Chondrocyte (in vitro differentiated cells): ENCODE results near the gene LRIT1. TPM values are rescaled to one million over a fixed set of nuclear protein-coding genes. Genes with fewer than 3 reads are reported as not detected.

ENCODE experiments used
- DNase-seq: peaks from one replicate; pipeline ENCODE4 v3.0.0; 2021; ENCODE audit warnings: mixed read lengths, low spot score
- H3K27ac Mint-ChIP-seq: one replicate; pipeline ENCODE4 v1.8.0; 2021; ENCODE audit warnings: mild to moderate bottlenecking, moderate library complexity, mixed read lengths; ENCODE audit not compliant: unreplicated experiment
- H3K27me3 Mint-ChIP-seq: 2 replicates; pipeline ENCODE4 v1.8.0; 2021; ENCODE audit warnings: low read depth, mixed read lengths
- H3K36me3 Mint-ChIP-seq: 2 replicates; pipeline ENCODE4 v1.8.0; 2021; ENCODE audit warnings: low read depth, mixed read lengths
- H3K4me1 Mint-ChIP-seq: 2 replicates; pipeline ENCODE4 v1.8.0; 2021; ENCODE audit warnings: low read depth, mild to moderate bottlenecking, mixed read lengths
- H3K4me3 Mint-ChIP-seq: one replicate; pipeline ENCODE4 v1.8.0; 2021; ENCODE audit warnings: mild to moderate bottlenecking, moderate library complexity, mixed read lengths; ENCODE audit not compliant: unreplicated experiment
- H3K9me3 Mint-ChIP-seq: 2 replicates; pipeline ENCODE4 v1.8.0; 2021; ENCODE audit warnings: low read depth, mixed read lengths
- CTCF ChIP-seq: fragments of 200-600 bp; sonication (generic); IDR thresholded peaks from 2 replicates; pipeline ENCODE4 v1.5.0; 2021; ENCODE audit warnings: antibody characterized with exemption, mild to moderate bottlenecking, moderate library complexity
- total RNA-seq: library from RNA; stranded (reverse); gene quantifications from 3 replicates; pipeline ENCODE4 v1.2.1, GENCODE V29; 2021

The LRIT1 gene
- total RNA-seq, 1 donor from 2014 or later: not detected

- no peak overlapping the region for H3K27ac Mint-ChIP-seq
- no peaks in the 10 kb centered on the region for H3K9me3 Mint-ChIP-seq
- H3K27me3 Mint-ChIP-seq: peaks cover 44% of the 10 kb centered on the region
- DNase-seq: no peak
- no peaks in the 10 kb centered on the region for H3K4me1 Mint-ChIP-seq
- TF ChIP-seq CTCF: no peak
- no peak overlapping the region for H3K4me3 Mint-ChIP-seq
- H3K36me3 Mint-ChIP-seq: peaks cover 2% of the 10 kb centered on the region
Measured at GRCh38 chr10:84196083-84196482, 45.3 kb downstream of the LRIT1 start.

GRCh38 chr10:84195044-84195830, 46.1 kb downstream of the LRIT1 start:
- H3K36me3 Mint-ChIP-seq: peaks cover 2% of the 10 kb centered on the region
- peaks cover 39% of the 10 kb centered on the region for H3K27me3 Mint-ChIP-seq
- no peak overlapping the region for H3K27ac Mint-ChIP-seq
- H3K9me3 Mint-ChIP-seq: no peaks in the 10 kb centered on the region
- H3K4me3 Mint-ChIP-seq: peak overlapping the region; percentile 66
- DNase-seq: no peak
- TF ChIP-seq CTCF: no peak
- no peaks in the 10 kb centered on the region for H3K4me1 Mint-ChIP-seq

- no peak within 1 kb of the TSS for H3K27ac Mint-ChIP-seq
- no peak for TF ChIP-seq CTCF
- no peaks in the 10 kb centered on the region for H3K9me3 Mint-ChIP-seq
- H3K4me1 Mint-ChIP-seq: no peaks in the 10 kb centered on the region
- H3K27me3 Mint-ChIP-seq: peaks cover 37% of the 10 kb centered on the region
- peak within 1 kb of the TSS; percentile 66 for H3K4me3 Mint-ChIP-seq
- DNase-seq: no peak
- peaks cover 2% of the 10 kb centered on the region for H3K36me3 Mint-ChIP-seq
Measured at GRCh38 chr10:84194424-84195043, 46.8 kb downstream of the LRIT1 start, which contains the start of gene CDHR1. Gene CDHR1, plus strand, starts transcription at chr10:84194537. Its CDS starts 224 bp downstream, at chr10:84194761.

- TF ChIP-seq CTCF: no peak
- Mint-ChIP-seq H3K4me3 (peak overlapping the region; percentile 66), H3K9me3 (no peaks in the 10 kb centered on the region), H3K4me1 (no peaks in the 10 kb centered on the region), H3K27ac (no peak overlapping the region), H3K27me3 (peaks cover 37% of the 10 kb centered on the region), H3K36me3 (peaks cover 2% of the 10 kb centered on the region)
- no peak for DNase-seq
Measured at GRCh38 chr10:84193846-84194423, 47.4 kb downstream of the LRIT1 start.

- no peak overlapping the region for H3K4me3 Mint-ChIP-seq
- H3K9me3 Mint-ChIP-seq: no peaks in the 10 kb centered on the region
- no peak for DNase-seq
- H3K36me3 Mint-ChIP-seq: peaks cover under 1% of the 10 kb centered on the region
- H3K27me3 Mint-ChIP-seq: peaks cover 33% of the 10 kb centered on the region
- H3K27ac Mint-ChIP-seq: no peak overlapping the region
- no peak for TF ChIP-seq CTCF
- H3K4me1 Mint-ChIP-seq: no peaks in the 10 kb centered on the region
Measured at GRCh38 chr10:84193327-84193726, 48.0 kb downstream of the LRIT1 start.
